CD4-positive, alpha-beta T cell treated with Interleukin-17A for 4 hours (primary cell): ENCODE measurements around the gene OGN.

Source experiments
- DNase-seq: peaks from one replicate; pipeline ENCODE4 v3.0.0-alpha.2; 2020; ENCODE audit warnings: mixed read lengths

OGN gene

DNA sequence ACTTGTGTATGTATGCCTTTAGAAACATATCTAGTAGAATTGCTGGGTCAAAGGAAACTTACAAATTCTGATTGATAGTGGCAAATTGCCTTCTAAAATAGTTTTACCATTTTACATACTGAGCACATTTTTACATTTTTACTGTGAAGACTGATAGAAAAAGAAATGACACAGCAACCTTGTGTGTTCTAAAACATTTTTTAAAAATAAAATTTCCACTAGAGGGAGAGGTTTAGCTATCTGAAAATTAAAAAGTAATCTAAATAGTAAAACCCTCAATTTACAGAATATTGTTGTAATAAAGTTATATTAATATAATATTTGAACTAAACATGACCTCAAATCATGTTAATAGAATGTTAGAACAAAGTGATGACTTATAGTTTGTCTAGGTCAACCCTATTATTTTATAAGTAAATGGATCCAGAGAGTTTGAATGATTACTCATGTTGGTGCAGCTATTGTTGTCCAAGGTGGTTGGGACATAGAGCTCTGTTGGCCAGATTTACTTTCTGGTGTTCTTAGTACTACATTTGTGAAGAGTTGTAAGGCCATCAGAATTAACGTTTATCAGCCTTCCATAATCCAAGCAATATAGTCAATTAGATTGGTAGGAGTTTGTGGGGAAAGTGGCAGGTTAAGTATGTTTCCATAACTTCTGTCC, 61.4 kb downstream of the OGN start:
- DNase-seq: no peak

DNA sequence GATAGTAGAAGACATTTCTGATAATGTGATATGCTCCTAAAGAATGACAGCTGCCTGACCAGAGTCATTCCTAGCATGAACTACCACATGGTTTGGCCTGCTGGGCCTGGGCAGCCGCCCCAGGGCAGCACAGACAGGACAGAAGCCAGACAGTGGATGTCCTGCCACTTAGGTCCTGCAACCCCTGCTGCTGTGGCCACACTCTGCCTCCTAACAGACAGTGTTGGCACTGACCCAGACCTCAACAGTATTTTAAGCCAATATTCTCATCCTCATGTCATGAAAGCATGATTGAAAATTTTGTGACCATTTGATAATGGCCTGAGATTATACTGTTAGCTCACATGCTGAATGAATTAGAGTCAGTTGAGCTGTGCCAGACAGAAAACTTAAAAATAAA, 62.8 kb downstream of the OGN start:
- DNase-seq: no peak

DNA sequence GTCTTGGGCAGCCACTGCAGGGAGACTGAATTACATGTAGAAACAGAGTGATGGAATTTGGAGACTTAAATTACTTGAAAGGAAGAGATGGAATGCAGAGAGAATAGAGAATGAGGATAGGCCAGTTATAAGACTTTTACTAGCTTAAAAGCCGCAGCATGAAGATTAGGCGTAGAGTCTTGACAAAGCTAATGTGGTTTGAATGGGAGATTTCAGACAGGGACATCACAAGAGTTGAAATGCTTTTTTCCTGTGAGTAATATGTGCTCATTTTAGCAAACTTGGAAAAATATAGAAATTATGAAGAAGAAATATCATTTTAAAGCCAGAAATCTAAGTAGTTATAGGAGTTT, 71.1 kb downstream of the OGN start:
- no peak for DNase-seq
